HepG2 (cell line): ENCODE measurements around the gene NEDD8. TPM values are rescaled to one million over a fixed set of nuclear protein-coding genes. Genes with fewer than 3 reads are reported as not detected.

ENCODE experiments used
- GTF2F1 ChIP-seq: fragments of 150-350 bp; IDR thresholded peaks from 2 replicates; pipeline ENCODE4 v1.6.1; 2014; ENCODE audit warnings: low read length
- HOXA5 ChIP-seq: sonication (generic); formaldehyde crosslinking; IDR thresholded peaks from 2 replicates; pipeline ENCODE4 v1.4.0; 2020; ENCODE audit warnings: missing genetic modification reagents
- IRF2 ChIP-seq: IDR thresholded peaks from 2 replicates; pipeline ENCODE4 v1.6.1; 2018; ENCODE audit warnings: missing genetic modification reagents, missing compliant biosample characterization
- JUN ChIP-seq: sonication (generic); formaldehyde crosslinking; IDR thresholded peaks from 2 replicates; pipeline ENCODE4 v1.4.0; 2020; ENCODE audit warnings: mild to moderate bottlenecking, missing genetic modification reagents
- KAT8 ChIP-seq: IDR thresholded peaks from 2 replicates; pipeline ENCODE4 v1.6.1; 2016; ENCODE audit warnings: missing genetic modification reagents, missing compliant biosample characterization
- TGIF2 ChIP-seq: IDR thresholded peaks from 2 replicates; pipeline ENCODE4 v1.6.1; 2016; ENCODE audit warnings: control low read depth, missing compliant biosample characterization
- TRIM24 ChIP-seq: sonication (generic); formaldehyde crosslinking; IDR thresholded peaks from 2 replicates; pipeline ENCODE4 v1.8.0; 2022; ENCODE audit warnings: mild to moderate bottlenecking, missing genetic modification reagents
- ZBTB1 ChIP-seq: sonication (generic); formaldehyde crosslinking; IDR thresholded peaks from 2 replicates; pipeline ENCODE4 v1.4.0; 2020; ENCODE audit warnings: missing genetic modification reagents, borderline replicate concordance
- ZBTB7A ChIP-seq: sonication (generic); formaldehyde crosslinking; IDR thresholded peaks from 2 replicates; pipeline ENCODE4 v1.8.0; 2022; ENCODE audit warnings: mild to moderate bottlenecking, missing genetic modification reagents
- ZEB1 ChIP-seq: IDR thresholded peaks from 2 replicates; pipeline ENCODE4 v1.6.1; 2012; ENCODE audit warnings: mild to moderate bottlenecking, low read depth, inconsistent platforms; ENCODE audit not compliant: insufficient replicate concordance
- polyA plus RNA-seq, 8 experiments: library from polyadenylated mRNA; depleted of rRNA in 3 of 8; stranded (reverse) in 7 of 8; unstranded in 1 of 8; fragments of >200 nt; fragmentation: Illumina TruSeq in 4 of 8; extraction: Trizol in 4 of 8; gene quantifications; 2 replicates each; pipeline versions ENCODE4 v1.2.1 to v1.2.3, GENCODE V29; 2011 to 2016; ENCODE audit warnings: low read depth in 4 of 8, missing spikeins in 1 of 8, mixed read lengths in 1 of 8; ENCODE audit not compliant: insufficient read depth in 1 of 8
- total RNA-seq, 5 experiments: library from RNA; depleted of rRNA; stranded (reverse); fragments of >200 nt; fragmentation: Illumina TruSeq; extraction: Trizol; gene quantifications; 2 replicates each; pipeline ENCODE4 v1.2.3, GENCODE V29; 2016; ENCODE audit warnings: low read depth in 1 of 5
- TF ChIP-seq, protein P1 (sequence below): sonication (generic); formaldehyde crosslinking; IDR thresholded peaks from 2 replicates; pipeline ENCODE4 v1.5.1; 2020; ENCODE audit warnings: missing genetic modification reagents, mild to moderate bottlenecking, borderline replicate concordance
- TF ChIP-seq, protein P2 (sequence below): sonication (generic); formaldehyde crosslinking; IDR thresholded peaks from 2 replicates; pipeline ENCODE4 v1.8.1; 2022; ENCODE audit warnings: low read depth, mild to moderate bottlenecking, missing genetic modification reagents
- TF ChIP-seq, protein P3 (sequence below): IDR thresholded peaks from 2 replicates; pipeline ENCODE4 v1.6.1; 2018; ENCODE audit warnings: missing genetic modification reagents, mild to moderate bottlenecking, missing compliant biosample characterization
- TF ChIP-seq, protein P4 (sequence below): sonication (generic); formaldehyde crosslinking; IDR thresholded peaks from 2 replicates; pipeline ENCODE4 v1.4.0; 2020; ENCODE audit warnings: mild to moderate bottlenecking, missing genetic modification reagents
- TF ChIP-seq, protein P5 (sequence below): sonication (generic); formaldehyde crosslinking; IDR thresholded peaks from 2 replicates; pipeline ENCODE4 v1.4.0; 2020; ENCODE audit warnings: missing genetic modification reagents, mild to moderate bottlenecking, borderline replicate concordance
- TF ChIP-seq, protein P6 (sequence below): sonication (generic); formaldehyde crosslinking; IDR thresholded peaks from 2 replicates; pipeline ENCODE4 v1.4.0; 2020; ENCODE audit warnings: mild to moderate bottlenecking, missing genetic modification reagents

NEDD8 gene
- total and polyA plus RNA-seq, 2 of the 13 experiments (the other 11 are each of a cell fraction or from before 2014, with no cell fraction given): 535 to 713 TPM

DNA sequence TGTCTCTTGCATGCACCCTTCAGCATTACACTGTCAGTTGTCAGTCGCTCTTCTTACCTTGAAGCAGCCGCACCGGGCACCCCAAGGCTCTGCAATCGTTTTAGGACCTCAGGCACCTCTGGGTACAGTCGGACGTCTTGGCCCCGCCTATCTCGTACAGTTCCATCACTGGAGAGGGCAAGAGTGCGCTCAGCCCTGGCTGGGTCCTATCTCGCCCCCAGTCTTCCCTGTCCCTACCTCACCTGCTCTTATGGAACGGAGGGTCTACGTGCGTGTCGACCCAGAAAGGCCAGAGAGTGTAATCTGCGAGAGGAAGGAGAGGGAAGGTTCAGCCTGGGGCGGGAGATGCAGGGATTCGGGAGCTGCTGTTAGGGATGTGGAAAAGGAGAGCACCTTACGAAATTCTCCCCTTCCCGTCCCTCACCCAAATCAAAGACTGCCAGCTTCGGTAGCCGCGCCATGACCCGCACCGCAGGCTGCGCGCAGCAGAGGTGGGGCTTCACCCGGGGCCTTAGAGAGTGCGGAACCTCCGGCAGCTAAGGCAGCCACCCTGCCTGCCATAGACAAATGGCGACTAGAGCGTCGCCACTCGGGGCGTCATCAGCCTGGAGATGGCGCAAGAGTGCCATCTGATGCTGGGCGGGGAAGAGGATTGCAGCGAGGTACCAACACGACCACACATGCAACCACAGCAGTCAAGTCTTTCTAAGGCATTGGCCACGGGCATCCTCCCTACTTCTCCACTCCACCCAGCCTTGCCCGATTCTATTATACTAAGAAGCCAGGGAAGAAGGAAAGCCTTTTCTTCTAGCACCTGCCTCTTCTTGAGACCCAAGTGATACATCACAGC lies 16.4 kb downstream of the NEDD8 start, which contains the start of gene MDP1 (continued):
- TF ChIP-seq IRF2 (CRISPR knock-in tag) (peak; percentile 100), JUN (peak; percentile 92; the same call in 1 of the 2 replicates), ZEB1 (no peak), KAT8 (CRISPR knock-in tag) (peak; percentile 98), GTF2F1 (peak; percentile 78; the same call in 1 of the 2 replicates), TGIF2 (CRISPR knock-in tag) (peak; percentile 69; the same call in 1 of the 2 replicates), ZBTB7A (CRISPR knock-in tag) (no peak; the same call in 1 of the 2 replicates), TRIM24 (CRISPR knock-in tag) (no peak), HOXA5 (CRISPR knock-in tag) (peak; percentile 99), ZBTB1 (CRISPR knock-in tag) (0 out of 2 replicates have a peak, but pooled peaks have one; percentile 46)
- TF ChIP-seq, protein P1, sequence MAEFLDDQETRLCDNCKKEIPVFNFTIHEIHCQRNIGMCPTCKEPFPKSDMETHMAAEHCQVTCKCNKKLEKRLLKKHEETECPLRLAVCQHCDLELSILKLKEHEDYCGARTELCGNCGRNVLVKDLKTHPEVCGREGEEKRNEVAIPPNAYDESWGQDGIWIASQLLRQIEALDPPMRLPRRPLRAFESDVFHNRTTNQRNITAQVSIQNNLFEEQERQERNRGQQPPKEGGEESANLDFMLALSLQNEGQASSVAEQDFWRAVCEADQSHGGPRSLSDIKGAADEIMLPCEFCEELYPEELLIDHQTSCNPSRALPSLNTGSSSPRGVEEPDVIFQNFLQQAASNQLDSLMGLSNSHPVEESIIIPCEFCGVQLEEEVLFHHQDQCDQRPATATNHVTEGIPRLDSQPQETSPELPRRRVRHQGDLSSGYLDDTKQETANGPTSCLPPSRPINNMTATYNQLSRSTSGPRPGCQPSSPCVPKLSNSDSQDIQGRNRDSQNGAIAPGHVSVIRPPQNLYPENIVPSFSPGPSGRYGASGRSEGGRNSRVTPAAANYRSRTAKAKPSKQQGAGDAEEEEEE (CRISPR knock-in tag): no peak; the same call in 1 of the 2 replicates
- TF ChIP-seq, protein P2, sequence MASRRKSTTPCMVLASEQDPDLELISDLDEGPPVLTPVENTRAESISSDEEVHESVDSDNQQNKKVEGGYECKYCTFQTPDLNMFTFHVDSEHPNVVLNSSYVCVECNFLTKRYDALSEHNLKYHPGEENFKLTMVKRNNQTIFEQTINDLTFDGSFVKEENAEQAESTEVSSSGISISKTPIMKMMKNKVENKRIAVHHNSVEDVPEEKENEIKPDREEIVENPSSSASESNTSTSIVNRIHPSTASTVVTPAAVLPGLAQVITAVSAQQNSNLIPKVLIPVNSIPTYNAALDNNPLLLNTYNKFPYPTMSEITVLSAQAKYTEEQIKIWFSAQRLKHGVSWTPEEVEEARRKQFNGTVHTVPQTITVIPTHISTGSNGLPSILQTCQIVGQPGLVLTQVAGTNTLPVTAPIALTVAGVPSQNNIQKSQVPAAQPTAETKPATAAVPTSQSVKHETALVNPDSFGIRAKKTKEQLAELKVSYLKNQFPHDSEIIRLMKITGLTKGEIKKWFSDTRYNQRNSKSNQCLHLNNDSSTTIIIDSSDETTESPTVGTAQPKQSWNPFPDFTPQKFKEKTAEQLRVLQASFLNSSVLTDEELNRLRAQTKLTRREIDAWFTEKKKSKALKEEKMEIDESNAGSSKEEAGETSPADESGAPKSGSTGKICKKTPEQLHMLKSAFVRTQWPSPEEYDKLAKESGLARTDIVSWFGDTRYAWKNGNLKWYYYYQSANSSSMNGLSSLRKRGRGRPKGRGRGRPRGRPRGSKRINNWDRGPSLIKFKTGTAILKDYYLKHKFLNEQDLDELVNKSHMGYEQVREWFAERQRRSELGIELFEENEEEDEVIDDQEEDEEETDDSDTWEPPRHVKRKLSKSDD (CRISPR knock-in tag): peak; percentile 99
- TF ChIP-seq, protein P3, sequence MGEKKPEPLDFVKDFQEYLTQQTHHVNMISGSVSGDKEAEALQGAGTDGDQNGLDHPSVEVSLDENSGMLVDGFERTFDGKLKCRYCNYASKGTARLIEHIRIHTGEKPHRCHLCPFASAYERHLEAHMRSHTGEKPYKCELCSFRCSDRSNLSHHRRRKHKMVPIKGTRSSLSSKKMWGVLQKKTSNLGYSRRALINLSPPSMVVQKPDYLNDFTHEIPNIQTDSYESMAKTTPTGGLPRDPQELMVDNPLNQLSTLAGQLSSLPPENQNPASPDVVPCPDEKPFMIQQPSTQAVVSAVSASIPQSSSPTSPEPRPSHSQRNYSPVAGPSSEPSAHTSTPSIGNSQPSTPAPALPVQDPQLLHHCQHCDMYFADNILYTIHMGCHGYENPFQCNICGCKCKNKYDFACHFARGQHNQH: peak; percentile 100
- TF ChIP-seq, protein P4, sequence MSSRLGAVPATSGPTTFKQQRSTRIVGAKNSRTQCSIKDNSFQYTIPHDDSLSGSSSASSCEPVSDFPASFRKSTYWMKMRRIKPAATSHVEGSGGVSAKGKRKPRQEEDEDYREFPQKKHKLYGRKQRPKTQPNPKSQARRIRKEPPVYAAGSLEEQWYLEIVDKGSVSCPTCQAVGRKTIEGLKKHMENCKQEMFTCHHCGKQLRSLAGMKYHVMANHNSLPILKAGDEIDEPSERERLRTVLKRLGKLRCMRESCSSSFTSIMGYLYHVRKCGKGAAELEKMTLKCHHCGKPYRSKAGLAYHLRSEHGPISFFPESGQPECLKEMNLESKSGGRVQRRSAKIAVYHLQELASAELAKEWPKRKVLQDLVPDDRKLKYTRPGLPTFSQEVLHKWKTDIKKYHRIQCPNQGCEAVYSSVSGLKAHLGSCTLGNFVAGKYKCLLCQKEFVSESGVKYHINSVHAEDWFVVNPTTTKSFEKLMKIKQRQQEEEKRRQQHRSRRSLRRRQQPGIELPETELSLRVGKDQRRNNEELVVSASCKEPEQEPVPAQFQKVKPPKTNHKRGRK (CRISPR knock-in tag): peak; percentile 86; the same call in 1 of the 2 replicates
- TF ChIP-seq, protein P5, sequence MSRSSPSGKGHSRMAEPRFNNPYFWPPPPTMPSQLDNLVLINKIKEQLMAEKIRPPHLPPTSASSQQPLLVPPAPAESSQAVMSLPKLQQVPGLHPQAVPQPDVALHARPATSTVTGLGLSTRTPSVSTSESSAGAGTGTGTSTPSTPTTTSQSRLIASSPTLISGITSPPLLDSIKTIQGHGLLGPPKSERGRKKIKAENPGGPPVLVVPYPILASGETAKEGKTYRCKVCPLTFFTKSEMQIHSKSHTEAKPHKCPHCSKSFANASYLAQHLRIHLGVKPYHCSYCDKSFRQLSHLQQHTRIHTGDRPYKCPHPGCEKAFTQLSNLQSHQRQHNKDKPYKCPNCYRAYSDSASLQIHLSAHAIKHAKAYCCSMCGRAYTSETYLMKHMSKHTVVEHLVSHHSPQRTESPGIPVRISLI (CRISPR knock-in tag): peak; percentile 67
- TF ChIP-seq, protein P6, sequence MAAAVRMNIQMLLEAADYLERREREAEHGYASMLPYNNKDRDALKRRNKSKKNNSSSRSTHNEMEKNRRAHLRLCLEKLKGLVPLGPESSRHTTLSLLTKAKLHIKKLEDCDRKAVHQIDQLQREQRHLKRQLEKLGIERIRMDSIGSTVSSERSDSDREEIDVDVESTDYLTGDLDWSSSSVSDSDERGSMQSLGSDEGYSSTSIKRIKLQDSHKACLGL: peak; percentile 93
